ENCODE data around the gene VAMP3.

VAMP3 gene

GRCh38 chr1:7813677-7814373 is 42.7 kb downstream of the VAMP3 start:
- no peak for DNase-seq
- no peak for ATAC-seq

- ATAC-seq (no peak), DNase-seq (no peak)
Measured at GRCh38 chr1:7821282-7821681, 50.2 kb downstream of the VAMP3 start.

DNA sequence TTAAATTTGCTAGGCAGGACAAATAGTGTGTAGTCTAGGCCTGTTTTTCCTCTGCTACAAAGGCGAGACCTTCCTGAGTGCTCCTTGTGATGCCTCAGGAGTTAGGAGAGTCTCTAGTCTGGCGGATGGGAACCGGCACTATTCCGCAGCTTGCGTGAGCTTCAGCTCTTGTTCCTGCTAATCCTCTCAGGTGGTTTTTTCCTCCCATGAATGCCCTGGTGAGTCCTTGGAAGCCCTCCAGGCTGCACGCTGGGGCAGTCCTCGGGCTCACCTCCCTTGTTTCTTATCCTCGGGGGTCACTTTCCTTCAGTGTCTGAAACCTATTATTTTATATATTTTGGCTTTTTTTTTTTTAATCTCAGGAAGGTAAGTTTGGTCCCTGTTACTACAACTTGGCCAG is 53.6 kb downstream of the VAMP3 start:
- no peak for DNase-seq
- ATAC-seq, result no peak

DNA sequence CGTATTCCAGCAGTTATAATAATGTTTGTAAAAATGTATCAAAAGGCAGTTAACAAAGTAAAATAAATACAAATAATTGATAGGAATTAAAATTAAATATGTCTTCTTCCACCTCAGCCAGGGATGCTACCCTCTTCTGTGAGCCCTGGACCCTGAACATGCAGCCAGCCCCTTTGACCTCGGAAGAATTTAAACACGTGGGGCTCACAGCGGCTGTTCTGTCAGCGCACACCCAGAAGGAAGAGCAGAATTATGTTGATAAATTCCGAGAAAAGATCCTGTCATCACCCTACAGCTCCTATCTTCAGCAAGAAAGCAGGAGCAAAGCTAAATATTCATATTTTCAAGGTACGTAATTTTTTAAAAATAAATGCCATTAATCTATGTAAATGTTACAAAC is 55.3 kb downstream of the VAMP3 start:
- DNase-seq, result no peak
- no peak for ATAC-seq

GRCh38 chr1:7827126-7827955 is 56.2 kb downstream of the VAMP3 start:
- DNase-seq (peak; percentile 45), ATAC-seq (peak; percentile 66)

All from stimulated activated naive CD8-positive, alpha-beta T cell treated with anti-CD3 and anti-CD28 coated beads, Interleukin-15, Interleukin-2, amounts not matched to agents 100 U/mL and 50 U/mL, for 24 hours (primary cell).